Activated T-helper 1 cell treated with anti-CD3 and anti-CD28 coated beads, Interleukin-2, amount 50 U/mL, for 16 hours (primary cell): Measurements from ENCODE around the gene PADI6.
"Not testable (repeated sequence)": the region's sequence is repeated elsewhere in the genome, so short reads cannot be mapped to it uniquely, and the experiment has no call there.

Experiments
- DNase-seq, 2 donors: peaks; one replicate each; pipeline ENCODE4 v3.0.0-alpha.2; 2020; ENCODE audit warnings: low read depth in 1 of 2, low spot score in 1 of 2

Gene PADI6

GRCh38 chr1:17404034-17404684 lies 32.2 kb downstream of the PADI6 start:
- no peak for DNase-seq

GRCh38 chr1:17404820-17405219 lies 32.8 kb downstream of the PADI6 start:
- no peak for DNase-seq

GRCh38 chr1:17405898-17406759 lies 34.1 kb downstream of the PADI6 start:
- DNase-seq = no peak

GRCh38 chr1:17406760-17407475 lies 34.9 kb downstream of the PADI6 start:
- not testable (repeated sequence) for DNase-seq

- DNase-seq = not testable (repeated sequence)
Observed at GRCh38 chr1:17407786-17408514, 36.0 kb downstream of the PADI6 start.

GRCh38 chr1:17409391-17409811 lies 37.4 kb downstream of the PADI6 start:
- DNase-seq = no peak

- DNase-seq = no peak
Observed at GRCh38 chr1:17412093-17412870, 40.3 kb downstream of the PADI6 start.

GRCh38 chr1:17414022-17414421 lies 42.0 kb downstream of the PADI6 start:
- DNase-seq = no peak

- DNase-seq = no peak
Observed at GRCh38 chr1:17416389-17416788, 44.4 kb downstream of the PADI6 start.

- DNase-seq = peak; percentile 44 to 50
Observed at GRCh38 chr1:17419626-17420328, 47.8 kb downstream of the PADI6 start.

GRCh38 chr1:17420391-17420918 lies 48.5 kb downstream of the PADI6 start:
- no peak for DNase-seq

GRCh38 chr1:17422461-17422860 lies 50.5 kb downstream of the PADI6 start:
- DNase-seq = no peak

- no peak for DNase-seq
Observed at GRCh38 chr1:17423781-17424245, 51.8 kb downstream of the PADI6 start.

GRCh38 chr1:17425806-17426600 lies 54.0 kb downstream of the PADI6 start:
- no peak for DNase-seq

- DNase-seq = no peak
Observed at GRCh38 chr1:17427696-17428660, 56.0 kb downstream of the PADI6 start.

- DNase-seq = no peak
Observed at GRCh38 chr1:17429183-17429582, 57.2 kb downstream of the PADI6 start.

GRCh38 chr1:17432412-17432811 lies 60.4 kb downstream of the PADI6 start:
- DNase-seq = no peak
